Activated CD8-positive, alpha-beta memory T cell treated with anti-CD3 and anti-CD28 coated beads, Interleukin-2, amount 50 U/mL, for 1 hour (primary cell): ENCODE results near the gene ZNF763.
"Not testable (repeated sequence)": the region's sequence is repeated elsewhere in the genome, so short reads cannot be mapped to it uniquely, and the experiment has no call there.

ENCODE experiments used
- DNase-seq: peaks from one replicate; pipeline ENCODE4 v3.0.0-alpha.2; 2020; ENCODE audit errors: extremely low read depth

ZNF763 gene

GRCh38 chr19:11964858-11965645 lies at the start of gene ZNF763:
Gene ZNF763, plus strand, starts transcription at chr19:11965040. Its CDS starts 169 bp downstream, at chr19:11965209.
- peak; percentile 59 for DNase-seq

DNA sequence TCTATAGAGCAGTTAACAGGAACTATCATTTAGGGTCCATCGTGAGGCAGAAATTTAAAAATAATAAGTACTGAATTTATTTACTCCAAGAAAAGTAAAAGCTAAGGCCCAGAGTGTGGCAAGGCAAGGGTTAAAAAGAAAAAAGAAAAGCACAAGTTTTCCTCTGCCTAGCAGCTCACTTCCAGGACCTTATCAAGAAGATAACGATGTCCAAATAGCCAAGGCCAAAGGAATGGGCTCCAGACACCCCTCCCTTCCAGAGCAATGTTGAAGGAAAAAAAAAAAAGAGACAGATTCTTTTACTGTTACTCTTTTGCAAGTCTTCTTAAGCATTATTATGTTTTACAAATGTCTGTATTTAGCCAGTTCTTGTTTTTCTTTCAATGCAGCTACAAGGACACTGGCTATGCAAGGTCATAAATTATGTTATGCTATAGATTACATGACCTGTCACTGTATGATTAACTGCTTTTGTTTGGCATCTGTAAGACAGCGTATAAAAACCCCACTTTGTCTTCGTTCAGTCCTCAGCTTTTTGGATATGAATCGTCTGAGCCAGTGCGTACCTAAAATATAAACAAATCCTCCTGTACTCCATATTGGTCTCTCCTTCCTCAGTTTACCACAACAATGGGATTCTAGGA lies 42.9 kb upstream of the ZNF763 start:
- DNase-seq = no peak

DNA sequence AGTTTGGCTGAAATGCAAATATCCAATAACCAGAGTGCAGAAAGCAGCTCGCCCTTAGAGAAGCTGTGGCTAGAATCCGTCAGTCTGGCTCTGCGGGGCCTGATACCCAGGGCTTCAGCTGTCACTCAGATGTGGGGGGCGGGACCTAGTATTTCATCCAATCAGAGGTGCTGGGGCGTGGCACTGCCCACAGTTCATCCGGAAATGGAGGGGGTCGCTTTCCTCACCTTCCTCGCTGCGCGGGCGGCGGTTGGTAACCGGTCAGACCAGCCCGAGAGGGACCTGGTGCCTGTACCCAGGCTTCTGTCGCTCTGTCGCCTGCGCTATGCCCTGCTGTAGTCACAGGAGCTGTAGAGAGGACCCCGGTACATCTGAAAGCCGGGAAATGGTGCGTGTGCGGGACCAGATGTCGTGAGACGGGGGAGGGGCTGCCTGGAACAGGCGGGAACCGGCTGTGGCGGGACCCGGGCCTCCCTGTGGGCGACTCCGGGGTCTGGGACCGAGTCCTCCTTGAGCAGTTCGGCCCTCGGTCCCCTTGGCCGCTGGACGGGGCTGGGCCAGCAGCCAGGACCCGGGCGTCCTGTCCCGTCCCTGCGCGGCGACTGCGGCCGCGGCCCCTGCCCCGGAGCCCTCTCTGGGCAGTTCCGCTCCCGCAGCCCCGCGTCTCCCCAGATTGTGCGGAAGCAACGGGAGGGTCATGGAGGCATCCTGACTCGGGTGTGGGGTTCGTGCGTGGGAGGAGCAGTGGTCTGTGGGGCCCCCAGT lies 39.8 kb upstream of the ZNF763 start, which contains the start of gene ZNF700:
TSS of gene ZNF700 (plus strand) at position 222 of the 765 bp plus-strand sequence. CDS start at position 326, 104 bp downstream.
- peak; percentile 78 for DNase-seq

- DNase-seq = not testable (repeated sequence)
These were observed 39.1 kb upstream of the ZNF763 start for GRCh38 chr19:11925651-11926187.

- no peak for DNase-seq
These were observed 37.6 kb upstream of the ZNF763 start for GRCh38 chr19:11927227-11927626.

DNA sequence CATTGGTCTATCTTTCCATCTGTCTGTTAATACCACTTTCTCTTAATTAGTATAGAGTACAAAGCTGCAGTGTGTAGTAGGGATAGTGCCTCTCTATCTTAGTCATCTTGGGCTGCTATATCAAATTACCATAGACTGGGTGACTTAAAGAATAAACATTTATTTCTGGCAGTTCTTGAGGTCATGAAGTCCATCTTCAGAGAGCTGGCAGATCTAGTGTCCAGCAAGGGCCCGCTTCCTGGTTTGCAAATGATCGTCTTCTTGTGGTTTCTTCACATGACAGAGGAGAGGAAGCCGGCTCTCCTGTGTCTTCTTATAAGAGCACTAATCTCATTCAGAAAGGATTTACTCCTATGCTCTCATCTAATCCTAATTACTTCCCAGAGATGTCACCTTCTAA lies 33.8 kb upstream of the ZNF763 start:
- DNase-seq = no peak

DNA sequence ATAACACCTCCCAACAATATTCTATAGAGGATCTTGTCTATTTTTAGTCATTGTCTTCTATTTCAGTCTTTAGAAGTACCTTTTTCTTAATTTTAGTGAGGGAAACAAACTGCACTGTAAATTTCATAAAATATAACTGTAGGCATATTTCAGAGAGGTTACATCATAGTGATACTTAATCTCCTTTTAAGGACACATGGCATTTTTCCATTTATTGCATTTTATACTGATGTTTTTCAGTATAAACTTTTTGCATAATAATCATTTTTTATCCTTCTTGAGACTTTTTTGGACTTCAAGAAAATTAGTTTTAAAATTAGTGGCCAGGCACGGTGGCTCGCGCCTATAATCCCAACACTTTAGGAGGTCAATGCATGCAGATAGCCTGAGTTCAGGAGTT lies 33.3 kb upstream of the ZNF763 start:
- DNase-seq = no peak

GRCh38 chr19:11935829-11936228 lies 29.0 kb upstream of the ZNF763 start:
- DNase-seq = not testable (repeated sequence)

- not testable (repeated sequence) for DNase-seq
These were observed 26.5 kb upstream of the ZNF763 start for GRCh38 chr19:11938383-11938782.

- not testable (repeated sequence) for DNase-seq
These were observed 23.4 kb upstream of the ZNF763 start for GRCh38 chr19:11941361-11941887.

GRCh38 chr19:11942008-11942842 lies 22.6 kb upstream of the ZNF763 start:
- DNase-seq = no peak

DNA sequence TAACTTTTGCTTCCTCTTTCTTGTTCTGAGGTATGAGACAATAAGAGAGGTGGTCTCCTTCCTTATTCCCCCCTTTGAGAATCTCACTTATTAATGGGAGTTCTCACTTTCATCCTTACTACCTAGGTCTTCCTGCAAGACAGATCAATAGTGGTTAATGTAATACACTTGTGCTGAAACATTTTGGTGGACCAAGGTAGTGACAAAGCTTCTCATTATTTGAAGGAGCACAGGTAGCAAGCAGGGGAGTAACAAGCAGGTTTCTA lies 22.1 kb upstream of the ZNF763 start:
- DNase-seq = no peak

GRCh38 chr19:11944656-11945055 lies 20.2 kb upstream of the ZNF763 start:
- no peak for DNase-seq

DNA sequence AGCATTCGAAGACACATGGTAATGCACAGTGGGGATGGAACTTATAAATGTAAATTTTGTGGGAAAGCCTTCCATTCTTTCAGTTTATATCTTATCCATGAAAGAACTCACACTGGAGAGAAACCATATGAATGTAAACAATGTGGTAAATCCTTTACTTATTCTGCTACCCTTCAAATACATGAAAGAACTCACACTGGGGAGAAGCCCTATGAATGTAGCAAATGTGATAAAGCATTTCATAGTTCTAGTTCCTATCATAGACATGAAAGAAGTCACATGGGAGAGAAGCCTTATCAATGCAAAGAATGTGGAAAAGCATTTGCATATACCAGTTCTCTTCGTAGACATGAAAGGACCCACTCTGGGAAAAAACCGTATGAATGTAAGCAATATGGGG lies 16.2 kb upstream of the ZNF763 start:
- DNase-seq = no peak

- DNase-seq = no peak
These were observed 15.6 kb upstream of the ZNF763 start for GRCh38 chr19:11949201-11949600.

- not testable (repeated sequence) for DNase-seq
These were observed 15.2 kb upstream of the ZNF763 start for GRCh38 chr19:11949614-11950080.

- DNase-seq = no peak
These were observed 14.5 kb upstream of the ZNF763 start for GRCh38 chr19:11950312-11950711.

DNA sequence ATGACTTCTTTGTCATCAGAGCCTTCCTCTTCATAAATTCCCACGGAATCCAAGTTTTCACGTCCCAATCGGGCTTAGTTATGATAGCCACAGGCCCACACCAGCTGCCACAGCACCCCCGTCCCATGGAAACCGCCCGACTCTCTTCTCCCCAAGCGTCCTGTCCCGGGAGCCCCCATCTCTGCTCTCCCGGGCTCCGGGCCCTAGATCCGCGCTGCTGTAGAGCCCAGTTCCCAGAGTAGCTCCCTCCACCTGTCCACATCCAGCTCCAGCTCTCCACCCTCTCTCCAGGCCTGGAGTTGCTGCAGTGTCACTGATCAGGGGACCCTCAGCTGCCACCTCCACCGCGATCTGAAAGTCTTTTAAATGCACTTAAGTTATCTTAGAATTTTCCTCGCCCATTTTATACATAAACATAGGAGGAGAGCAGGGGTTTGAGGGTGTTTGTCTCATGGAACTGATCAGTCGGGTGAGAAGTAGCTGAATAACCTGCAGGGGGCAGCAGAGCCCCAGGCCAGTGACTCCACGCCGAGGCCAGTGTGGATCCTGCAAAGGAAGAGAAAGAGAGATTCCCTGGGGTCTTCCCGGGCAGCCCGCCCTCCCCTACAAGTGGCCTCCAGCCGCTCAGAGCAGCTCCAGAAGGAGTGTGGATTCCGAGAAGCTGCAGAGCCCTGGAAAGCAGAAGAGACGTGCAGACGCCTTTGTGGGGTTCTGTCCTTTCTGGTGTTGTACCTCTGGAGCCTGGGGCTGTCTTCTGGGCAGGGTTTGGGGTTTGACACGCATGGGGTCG lies 1.1 kb upstream of the ZNF763 start:
- no peak for DNase-seq

- DNase-seq = no peak
These were observed 363 bp upstream of the ZNF763 start for GRCh38 chr19:11964496-11964857.

DNA sequence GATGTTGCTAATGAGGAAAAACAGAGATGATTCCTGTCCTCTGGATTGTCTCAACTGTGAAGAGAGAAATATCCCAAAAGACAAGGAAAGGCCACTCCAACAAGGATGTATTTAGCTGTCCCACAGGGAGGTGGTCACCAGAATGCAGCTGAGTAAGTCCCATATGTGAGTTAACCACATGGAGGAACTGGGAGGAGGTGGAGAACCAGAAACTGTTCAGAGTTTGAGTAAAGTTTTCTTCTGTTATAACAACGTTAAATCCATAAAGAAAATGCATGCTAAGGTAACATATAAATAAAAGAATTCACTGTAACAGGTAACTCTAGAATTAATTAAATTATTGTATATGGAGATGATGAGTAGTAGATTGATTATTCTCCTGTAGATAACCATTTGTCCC lies 5.3 kb downstream of the ZNF763 start:
- no peak for DNase-seq
